ENCODE measurements around the gene PRIMA1. TPM values are rescaled to one million over a fixed set of nuclear protein-coding genes. Genes with fewer than 3 reads are reported as not detected.

Gene PRIMA1
- total RNA-seq, 2 experiments from 2014 or later, result not detected

DNA sequence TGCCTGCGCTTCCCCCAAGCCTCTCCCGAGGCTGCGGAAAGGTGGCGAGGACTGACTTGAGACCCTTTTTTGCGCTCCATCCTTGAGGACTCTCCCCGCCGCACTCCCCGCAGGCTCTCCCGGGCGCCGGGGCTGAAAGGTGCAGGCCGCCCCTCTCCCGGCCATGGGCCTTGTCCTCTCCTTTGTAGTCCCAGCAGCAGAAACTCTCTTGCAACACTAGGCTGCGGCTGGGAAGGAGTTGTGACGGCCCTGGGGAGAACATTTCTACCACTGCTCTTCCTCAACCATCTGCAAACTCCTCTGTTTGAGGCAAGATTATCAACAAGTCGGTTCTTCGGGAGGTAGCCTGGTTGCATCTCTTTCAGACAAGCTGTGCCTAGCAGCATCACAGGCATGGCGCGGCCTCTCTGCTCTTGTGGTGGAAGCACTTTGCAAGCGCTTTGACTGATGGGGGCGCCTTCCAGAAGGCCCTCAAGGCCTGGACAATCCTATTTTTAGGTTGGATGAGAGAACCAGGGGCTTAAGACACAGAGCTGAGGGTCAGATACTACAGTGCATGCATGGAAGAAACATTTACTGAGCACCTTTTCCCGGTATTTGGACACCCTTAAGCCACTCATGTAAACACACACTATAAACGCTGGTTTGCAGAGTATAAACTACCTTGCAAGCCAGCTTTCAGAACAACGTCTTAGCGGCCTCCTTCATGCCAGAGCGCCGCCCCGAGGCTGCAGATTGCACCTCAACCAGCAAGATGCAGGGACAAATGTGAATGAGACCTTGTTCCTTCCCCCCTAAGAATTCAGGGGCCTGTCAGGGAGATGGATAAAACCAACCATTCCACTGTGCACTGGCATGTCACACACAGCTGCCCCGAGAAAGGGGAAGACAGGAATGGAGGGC is 1.2 kb upstream of the PRIMA1 start:
- Mint-ChIP-seq H3K9me3 (no peaks in the 10 kb centered on the region), H3K27ac (no peak overlapping the region), H3K27me3 (peaks cover 52% of the 10 kb centered on the region), H3K4me3 (no peak overlapping the region), H3K36me3 (ENCODE audit: low read depth) (no peaks in the 10 kb centered on the region), H3K4me1 (ENCODE audit: low read depth) (no peaks in the 10 kb centered on the region)
- ChIA-PET CTCF (no interaction called here), POLR2A (no interaction called here)
- no peak for DNase-seq
- no peak for ATAC-seq
- TF ChIP-seq, protein P1, sequence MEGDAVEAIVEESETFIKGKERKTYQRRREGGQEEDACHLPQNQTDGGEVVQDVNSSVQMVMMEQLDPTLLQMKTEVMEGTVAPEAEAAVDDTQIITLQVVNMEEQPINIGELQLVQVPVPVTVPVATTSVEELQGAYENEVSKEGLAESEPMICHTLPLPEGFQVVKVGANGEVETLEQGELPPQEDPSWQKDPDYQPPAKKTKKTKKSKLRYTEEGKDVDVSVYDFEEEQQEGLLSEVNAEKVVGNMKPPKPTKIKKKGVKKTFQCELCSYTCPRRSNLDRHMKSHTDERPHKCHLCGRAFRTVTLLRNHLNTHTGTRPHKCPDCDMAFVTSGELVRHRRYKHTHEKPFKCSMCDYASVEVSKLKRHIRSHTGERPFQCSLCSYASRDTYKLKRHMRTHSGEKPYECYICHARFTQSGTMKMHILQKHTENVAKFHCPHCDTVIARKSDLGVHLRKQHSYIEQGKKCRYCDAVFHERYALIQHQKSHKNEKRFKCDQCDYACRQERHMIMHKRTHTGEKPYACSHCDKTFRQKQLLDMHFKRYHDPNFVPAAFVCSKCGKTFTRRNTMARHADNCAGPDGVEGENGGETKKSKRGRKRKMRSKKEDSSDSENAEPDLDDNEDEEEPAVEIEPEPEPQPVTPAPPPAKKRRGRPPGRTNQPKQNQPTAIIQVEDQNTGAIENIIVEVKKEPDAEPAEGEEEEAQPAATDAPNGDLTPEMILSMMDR (IDR thresholded peaks at IDR 0.05), result no peak
- intact Hi-C loops (cut with micrococcal nuclease), result no loop called here

DNA sequence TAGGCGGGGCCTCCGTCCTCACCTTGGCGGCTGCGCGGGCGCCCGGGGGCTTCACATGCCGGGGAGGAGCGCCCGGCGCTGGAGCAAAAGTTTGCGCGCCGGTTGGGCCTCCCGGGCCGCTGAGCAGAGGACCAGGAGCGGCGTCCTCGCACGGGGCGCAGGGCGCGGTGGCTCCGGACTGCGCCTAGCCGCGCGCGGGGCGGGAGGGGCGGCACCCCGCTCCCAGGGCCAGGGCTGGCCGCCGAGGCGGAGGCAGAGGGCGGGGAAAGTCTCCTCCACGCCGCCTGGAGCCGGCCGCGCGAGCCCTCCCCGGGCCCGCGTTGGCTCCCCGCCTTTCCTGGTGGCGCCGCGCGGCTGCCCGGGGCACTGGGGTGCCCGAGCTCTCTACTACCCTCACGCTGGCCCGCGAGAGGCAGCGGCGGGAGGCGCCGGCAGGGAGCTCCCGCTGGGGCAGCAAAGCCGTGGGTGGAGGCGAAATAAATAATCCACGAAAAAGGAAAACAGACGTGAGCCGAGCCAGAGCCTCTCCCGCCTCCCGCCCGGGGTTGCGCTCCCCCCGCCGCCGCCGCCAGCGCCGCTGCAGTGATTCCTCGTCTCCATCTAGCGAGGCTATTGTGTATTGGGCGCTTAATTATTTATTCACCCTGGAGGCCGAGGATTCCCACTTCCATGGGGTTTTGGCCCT is 400 bp upstream of the PRIMA1 start:
- ATAC-seq (no peak), DNase-seq (no peak)
- no peak overlapping the region for H3K27ac Mint-ChIP-seq
- POLR2A ChIA-PET, result no interaction called here
- H3K4me1 Mint-ChIP-seq (ENCODE audit: low read depth), result no peaks in the 10 kb centered on the region
- H3K9me3 Mint-ChIP-seq, result no peaks in the 10 kb centered on the region
- intact Hi-C loops (cut with micrococcal nuclease), result no loop called here
- H3K27me3 Mint-ChIP-seq, result peaks cover 53% of the 10 kb centered on the region
- no peak overlapping the region for H3K4me3 Mint-ChIP-seq
- TF ChIP-seq, protein P1 (IDR thresholded peaks at IDR 0.05), result no peak
- CTCF ChIA-PET, result no interaction called here
- no peaks in the 10 kb centered on the region for H3K36me3 Mint-ChIP-seq (ENCODE audit: low read depth)

DNA sequence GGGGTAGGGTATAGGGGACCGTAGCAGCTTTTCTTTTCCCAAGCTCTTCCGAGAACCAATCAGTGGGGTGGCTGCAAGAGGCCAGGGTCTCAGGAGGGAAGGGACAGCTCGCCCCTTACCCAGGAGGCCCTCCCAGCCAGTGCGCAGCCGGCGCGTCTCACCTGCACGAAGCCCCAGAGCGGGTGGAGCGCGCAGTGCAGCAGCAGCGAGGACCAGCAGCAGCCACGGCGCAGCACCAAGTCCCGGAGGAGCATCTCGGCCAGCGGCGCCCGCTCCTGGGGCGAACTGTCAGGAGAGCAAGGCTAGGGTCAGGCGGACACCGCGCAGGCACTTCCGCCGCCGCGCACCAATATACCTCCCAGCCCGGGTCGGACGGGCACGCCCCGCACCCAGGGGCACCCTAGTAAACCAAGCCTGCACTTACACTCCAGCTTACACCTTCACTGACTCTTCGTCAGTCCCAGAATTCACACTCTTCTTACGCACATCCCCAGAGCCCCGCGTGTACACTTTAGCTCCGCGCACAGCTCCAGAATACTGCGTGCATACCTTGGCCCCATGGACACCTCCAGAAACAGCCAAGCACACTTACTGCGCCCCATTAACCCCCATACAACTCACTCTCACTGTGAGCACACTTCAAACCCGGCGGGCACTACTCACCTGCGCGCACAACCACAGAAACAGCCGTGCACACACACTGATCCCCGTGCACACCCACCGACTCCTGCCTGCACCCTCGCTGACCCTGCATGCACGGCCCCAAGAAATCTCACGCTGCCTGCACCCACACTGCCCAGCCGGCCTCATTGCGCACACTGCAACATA is 606 bp downstream of the PRIMA1 start:
- ChIA-PET CTCF (no interaction called here), POLR2A (no interaction called here)
- TF ChIP-seq, protein P1 (IDR thresholded peaks at IDR 0.05), result no peak
- ATAC-seq (no peak), DNase-seq (no peak)
- no peaks in the 10 kb centered on the region for H3K36me3 Mint-ChIP-seq (ENCODE audit: low read depth)
- peaks cover 51% of the 10 kb centered on the region for H3K27me3 Mint-ChIP-seq
- H3K4me3 Mint-ChIP-seq, result no peak overlapping the region
- H3K27ac Mint-ChIP-seq, result no peak overlapping the region
- no peaks in the 10 kb centered on the region for H3K9me3 Mint-ChIP-seq
- intact Hi-C loops (cut with micrococcal nuclease), result no loop called here
- no peaks in the 10 kb centered on the region for H3K4me1 Mint-ChIP-seq (ENCODE audit: low read depth)

DNA sequence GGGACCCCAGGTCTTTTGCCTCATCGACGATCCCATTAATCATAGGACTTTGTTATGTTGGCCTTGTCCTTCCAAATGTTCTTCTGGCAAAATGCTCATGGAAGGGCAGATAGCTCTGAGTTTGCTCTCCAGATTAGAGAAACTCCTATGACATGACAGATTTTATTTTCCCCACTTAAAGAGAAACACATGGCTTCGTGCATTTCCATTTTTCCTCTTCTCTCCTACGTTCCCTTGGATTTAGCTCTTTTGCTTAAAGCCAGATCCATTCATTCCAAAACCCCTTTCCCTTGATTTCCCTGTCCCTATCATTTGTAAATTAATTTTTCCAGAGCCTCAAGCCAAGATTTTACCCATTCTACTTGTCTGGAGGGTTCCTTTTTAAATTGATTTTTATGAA is 2.9 kb downstream of the PRIMA1 start:
- POLR2A ChIA-PET, result no interaction called here
- H3K27me3 Mint-ChIP-seq, result peaks cover 41% of the 10 kb centered on the region
- H3K36me3 Mint-ChIP-seq (ENCODE audit: low read depth), result no peaks in the 10 kb centered on the region
- TF ChIP-seq, protein P1 (IDR thresholded peaks at IDR 0.05), result no peak
- no peak overlapping the region for H3K4me3 Mint-ChIP-seq
- ATAC-seq, result no peak
- no peak for DNase-seq
- H3K27ac Mint-ChIP-seq, result no peak overlapping the region
- CTCF ChIA-PET, result no interaction called here
- intact Hi-C loops (cut with micrococcal nuclease), result no loop called here
- H3K9me3 Mint-ChIP-seq, result no peaks in the 10 kb centered on the region
- no peaks in the 10 kb centered on the region for H3K4me1 Mint-ChIP-seq (ENCODE audit: low read depth)

Measured in activated CD8-positive, alpha-beta T cell treated with anti-CD3 and anti-CD28 coated beads for 36 hours (primary cell).